SU-DHL-6 (cell line): ENCODE measurements around the gene PRKCA.

Source experiments
- H2AFZ ChIP-seq: fragments of 200-600 bp; sonication (generic); 2 replicates; pipeline ENCODE4 v1.6.1; 2014; ENCODE audit warnings: low read depth, mild to moderate bottlenecking, moderate library complexity, mixed read lengths, antibody characterized with exemption, low read length; ENCODE audit not compliant: severe bottlenecking
- H3F3A ChIP-seq: fragments of 200-600 bp; shearing (Covaris generic); 2 replicates; pipeline ENCODE4 v1.6.0; 2016; ENCODE audit warnings: antibody characterized with exemption, mild to moderate bottlenecking; ENCODE audit not compliant: insufficient read depth
- H3K27ac ChIP-seq: fragments of 200-600 bp; sonication (generic); 2 replicates; pipeline ENCODE4 v1.5.1; 2016; ENCODE audit warnings: low read depth, mild to moderate bottlenecking, low read length, moderate library complexity, mixed read lengths
- H3K27me3 ChIP-seq: fragments of 200-600 bp; sonication (generic), shearing (Covaris generic); 2 replicates; pipeline ENCODE4 v1.6.0; 2014; ENCODE audit warnings: mild to moderate bottlenecking, low read length
- H3K36me3 ChIP-seq: fragments of 200-600 bp; sonication (generic); 2 replicates; pipeline ENCODE4 v1.6.1; 2014; ENCODE audit warnings: mild to moderate bottlenecking, low read length, mixed read lengths
- H3K4me2 ChIP-seq: fragments of 300-600, 200-600 bp; shearing (Covaris generic), sonication (generic); 2 replicates; pipeline ENCODE4 v1.6.0; 2014; ENCODE audit warnings: low read length, low read depth, mild to moderate bottlenecking; ENCODE audit not compliant: poor library complexity, severe bottlenecking
- H3K4me3 ChIP-seq: fragments of 200-600 bp; sonication (generic); 2 replicates; pipeline ENCODE4 v1.5.1; 2014; ENCODE audit warnings: antibody characterized with exemption, low read length, mild to moderate bottlenecking, mixed read lengths; ENCODE audit not compliant: insufficient read depth, poor library complexity, severe bottlenecking
- H3K79me2 ChIP-seq: fragments of 200-600 bp; sonication (generic); 2 replicates; pipeline ENCODE4 v1.6.1; 2014; ENCODE audit warnings: mild to moderate bottlenecking, low read length, moderate library complexity; ENCODE audit not compliant: insufficient read depth
- H3K9ac ChIP-seq: fragments of 200-600 bp; sonication (generic); 2 replicates; pipeline ENCODE4 v1.7.0; 2014; ENCODE audit warnings: mild to moderate bottlenecking, low read length
- H3K9me2 ChIP-seq: fragments of 200-600 bp; sonication (generic); replicated peaks from 2 replicates; pipeline ENCODE4 v1.6.1; 2014; ENCODE audit warnings: low read length; ENCODE audit not compliant: insufficient read depth
- H3K9me3 ChIP-seq: fragments of 200-600 bp; sonication (generic); 2 replicates; pipeline ENCODE4 v1.6.1; 2014; ENCODE audit warnings: low read length, mixed read lengths; ENCODE audit not compliant: insufficient read depth
- H4K20me1 ChIP-seq: fragments of 200-600 bp; sonication (generic); 2 replicates; pipeline ENCODE4 v1.6.1; 2014; ENCODE audit warnings: low read depth, mild to moderate bottlenecking, antibody characterized with exemption, low read length, moderate library complexity, mixed read lengths
- CTCF ChIP-seq: fragments of 200-600 bp; sonication (generic); IDR thresholded peaks from one replicate; pipeline ENCODE4 v1.5.1; 2017; ENCODE audit warnings: antibody characterized with exemption, mild to moderate bottlenecking, low read length, moderate library complexity; ENCODE audit not compliant: insufficient read depth, poor library complexity, severe bottlenecking
- EZH2phosphoT487 ChIP-seq: fragments of 200-600 bp; sonication (generic), shearing (Covaris generic); conservative IDR thresholded peaks from 2 replicates; pipeline ENCODE4 v1.6.1; 2018; ENCODE audit warnings: mild to moderate bottlenecking, antibody characterized with exemption, low read length, moderate library complexity, mixed read lengths

The PRKCA gene

GRCh38 chr17:66335797-66336196 lies 33.4 kb downstream of the PRKCA start:
- no peaks in the 10 kb centered on the region for H3K9me3 ChIP-seq
- H3K27me3 ChIP-seq = no peaks in the 10 kb centered on the region
- no peak overlapping the region for H3K9ac ChIP-seq
- TF ChIP-seq CTCF = no peak
- TF ChIP-seq EZH2phosphoT487 = no peak
- peaks cover 3% of the 10 kb centered on the region for H3K36me3 ChIP-seq
- H3K27ac ChIP-seq = no peak overlapping the region
- no peak overlapping the region for H3K4me2 ChIP-seq
- no peak overlapping the region for H3K4me3 ChIP-seq
- peaks cover 29% of the 10 kb centered on the region for H4K20me1 ChIP-seq
- H2AFZ ChIP-seq = no peak overlapping the region
- H3F3A ChIP-seq = peaks cover 5% of the 10 kb centered on the region; the same call in 1 of the 2 replicates
- peaks cover 99% of the 10 kb centered on the region for H3K79me2 ChIP-seq
- no peaks in the 10 kb centered on the region for H3K9me2 ChIP-seq

- Histone ChIP-seq H3K27ac (no peak overlapping the region), H3K36me3 (peaks cover 3% of the 10 kb centered on the region), H3K79me2 (peaks cover 97% of the 10 kb centered on the region), H3K4me3 (no peak overlapping the region), H3F3A (peaks cover 5% of the 10 kb centered on the region; the same call in 1 of the 2 replicates), H3K9ac (no peak overlapping the region), H3K9me3 (no peaks in the 10 kb centered on the region), H3K4me2 (no peak overlapping the region), H2AFZ (no peak overlapping the region), H3K27me3 (no peaks in the 10 kb centered on the region), H3K9me2 (no peaks in the 10 kb centered on the region), H4K20me1 (peaks cover 21% of the 10 kb centered on the region)
- TF ChIP-seq EZH2phosphoT487 = no peak
- TF ChIP-seq CTCF = no peak
These were observed 34.9 kb downstream of the PRKCA start for GRCh38 chr17:66337268-66337667.

- no peak overlapping the region for H3K4me3 ChIP-seq
- no peak overlapping the region for H2AFZ ChIP-seq
- H3K4me2 ChIP-seq = no peak overlapping the region
- no peak overlapping the region for H3K27ac ChIP-seq
- no peaks in the 10 kb centered on the region for H3K27me3 ChIP-seq
- H3K9ac ChIP-seq = no peak overlapping the region
- peaks cover 3% of the 10 kb centered on the region for H3K36me3 ChIP-seq
- no peaks in the 10 kb centered on the region for H3K9me2 ChIP-seq
- peaks cover 21% of the 10 kb centered on the region for H4K20me1 ChIP-seq
- TF ChIP-seq CTCF (no peak), EZH2phosphoT487 (no peak)
- H3K9me3 ChIP-seq = no peaks in the 10 kb centered on the region
- H3K79me2 ChIP-seq = peaks cover 98% of the 10 kb centered on the region
- H3F3A ChIP-seq = peaks cover 5% of the 10 kb centered on the region; the same call in 1 of the 2 replicates
These were observed 35.6 kb downstream of the PRKCA start for GRCh38 chr17:66337866-66338485.
